ENCODE data around the gene CDK16.

The CDK16 gene

DNA sequence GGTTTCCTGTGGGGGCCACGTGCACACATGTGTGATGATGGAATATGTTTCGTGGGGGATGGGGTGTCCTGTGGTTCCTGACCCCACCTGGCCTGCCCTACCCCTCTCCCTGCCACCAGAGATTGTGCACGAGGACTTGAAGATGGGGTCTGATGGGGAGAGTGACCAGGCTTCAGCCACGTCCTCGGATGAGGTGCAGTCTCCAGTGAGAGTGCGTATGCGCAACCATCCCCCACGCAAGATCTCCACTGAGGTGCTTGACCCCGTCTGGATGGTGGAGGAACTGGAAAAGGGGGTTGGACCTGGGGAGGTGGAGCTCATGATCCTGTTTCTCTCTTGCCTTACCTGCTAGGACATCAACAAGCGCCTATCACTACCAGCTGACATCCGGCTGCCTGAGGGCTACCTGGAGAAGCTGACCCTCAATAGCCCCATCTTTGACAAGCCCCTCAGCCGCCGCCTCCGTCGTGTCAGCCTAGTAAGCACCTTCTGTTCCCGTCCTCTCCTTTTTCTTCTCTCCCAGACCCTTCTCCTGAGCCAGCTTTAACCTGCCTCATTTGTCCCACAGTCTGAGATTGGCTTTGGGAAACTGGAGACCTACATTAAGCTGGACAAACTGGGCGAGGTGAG, 5.9 kb downstream of the CDK16 start:
- TF ChIP-seq, protein P1, sequence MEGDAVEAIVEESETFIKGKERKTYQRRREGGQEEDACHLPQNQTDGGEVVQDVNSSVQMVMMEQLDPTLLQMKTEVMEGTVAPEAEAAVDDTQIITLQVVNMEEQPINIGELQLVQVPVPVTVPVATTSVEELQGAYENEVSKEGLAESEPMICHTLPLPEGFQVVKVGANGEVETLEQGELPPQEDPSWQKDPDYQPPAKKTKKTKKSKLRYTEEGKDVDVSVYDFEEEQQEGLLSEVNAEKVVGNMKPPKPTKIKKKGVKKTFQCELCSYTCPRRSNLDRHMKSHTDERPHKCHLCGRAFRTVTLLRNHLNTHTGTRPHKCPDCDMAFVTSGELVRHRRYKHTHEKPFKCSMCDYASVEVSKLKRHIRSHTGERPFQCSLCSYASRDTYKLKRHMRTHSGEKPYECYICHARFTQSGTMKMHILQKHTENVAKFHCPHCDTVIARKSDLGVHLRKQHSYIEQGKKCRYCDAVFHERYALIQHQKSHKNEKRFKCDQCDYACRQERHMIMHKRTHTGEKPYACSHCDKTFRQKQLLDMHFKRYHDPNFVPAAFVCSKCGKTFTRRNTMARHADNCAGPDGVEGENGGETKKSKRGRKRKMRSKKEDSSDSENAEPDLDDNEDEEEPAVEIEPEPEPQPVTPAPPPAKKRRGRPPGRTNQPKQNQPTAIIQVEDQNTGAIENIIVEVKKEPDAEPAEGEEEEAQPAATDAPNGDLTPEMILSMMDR (IDR thresholded peaks at IDR 0.05; ENCODE audit: unreplicated experiment in 3 of 3): no peak
- Mint-ChIP-seq H3K36me3 (ENCODE audit: low read depth) (peaks cover 67% of the 10 kb centered on the region), H3K4me1 (peaks cover 18% of the 10 kb centered on the region), H3K27ac (no peak overlapping the region), H3K4me3 (no peak overlapping the region), H3K27me3 (ENCODE audit: low read depth) (no peaks in the 10 kb centered on the region), H3K9me3 (no peaks in the 10 kb centered on the region)

DNA sequence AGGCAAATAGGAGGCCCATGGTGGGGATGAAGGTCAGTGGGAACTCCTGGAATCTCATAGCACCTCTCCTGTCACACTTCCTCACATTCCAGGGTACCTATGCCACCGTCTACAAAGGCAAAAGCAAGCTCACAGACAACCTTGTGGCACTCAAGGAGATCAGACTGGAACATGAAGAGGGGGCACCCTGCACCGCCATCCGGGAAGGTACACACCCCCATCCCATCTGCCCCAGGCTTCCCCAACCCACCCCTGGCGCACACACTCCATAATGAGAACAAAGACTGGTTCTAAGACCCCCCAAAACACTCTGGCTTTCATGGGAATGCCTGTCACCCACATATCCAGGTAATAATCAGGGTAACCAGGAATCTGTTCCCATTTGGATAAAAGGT, 6.4 kb downstream of the CDK16 start:
- Mint-ChIP-seq H3K27ac (no peak overlapping the region), H3K4me3 (no peak overlapping the region), H3K27me3 (ENCODE audit: low read depth) (no peaks in the 10 kb centered on the region), H3K9me3 (no peaks in the 10 kb centered on the region), H3K36me3 (ENCODE audit: low read depth) (peaks cover 68% of the 10 kb centered on the region), H3K4me1 (peaks cover 12% of the 10 kb centered on the region)
- TF ChIP-seq, protein P1 (IDR thresholded peaks at IDR 0.05; ENCODE audit: unreplicated experiment in 3 of 3): no peak

DNA sequence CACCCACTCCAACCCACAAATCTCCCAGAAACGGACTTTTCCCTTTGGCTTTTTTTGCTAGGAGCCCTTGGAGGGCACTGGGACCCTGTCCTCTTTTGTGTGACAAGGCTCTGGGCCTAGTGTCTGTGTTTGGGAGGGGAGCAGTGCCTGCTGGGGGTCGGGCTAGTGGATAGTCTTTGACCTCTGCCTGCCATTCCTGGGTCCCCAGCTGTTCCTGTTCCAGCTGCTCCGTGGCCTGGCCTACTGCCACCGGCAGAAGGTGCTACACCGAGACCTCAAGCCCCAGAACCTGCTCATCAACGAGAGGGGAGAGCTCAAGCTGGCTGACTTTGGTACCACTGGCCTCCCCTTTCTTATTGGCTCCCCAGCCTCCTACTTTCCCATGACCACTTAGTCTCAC, 7.6 kb downstream of the CDK16 start:
- peaks cover 64% of the 10 kb centered on the region for H3K36me3 Mint-ChIP-seq (ENCODE audit: low read depth)
- no peak overlapping the region for H3K27ac Mint-ChIP-seq
- no peaks in the 10 kb centered on the region for H3K9me3 Mint-ChIP-seq
- TF ChIP-seq, protein P1 (IDR thresholded peaks at IDR 0.05; ENCODE audit: unreplicated experiment in 3 of 3): no peak
- peaks cover under 1% of the 10 kb centered on the region for H3K4me1 Mint-ChIP-seq
- no peaks in the 10 kb centered on the region for H3K27me3 Mint-ChIP-seq (ENCODE audit: low read depth)
- no peak overlapping the region for H3K4me3 Mint-ChIP-seq

DNA sequence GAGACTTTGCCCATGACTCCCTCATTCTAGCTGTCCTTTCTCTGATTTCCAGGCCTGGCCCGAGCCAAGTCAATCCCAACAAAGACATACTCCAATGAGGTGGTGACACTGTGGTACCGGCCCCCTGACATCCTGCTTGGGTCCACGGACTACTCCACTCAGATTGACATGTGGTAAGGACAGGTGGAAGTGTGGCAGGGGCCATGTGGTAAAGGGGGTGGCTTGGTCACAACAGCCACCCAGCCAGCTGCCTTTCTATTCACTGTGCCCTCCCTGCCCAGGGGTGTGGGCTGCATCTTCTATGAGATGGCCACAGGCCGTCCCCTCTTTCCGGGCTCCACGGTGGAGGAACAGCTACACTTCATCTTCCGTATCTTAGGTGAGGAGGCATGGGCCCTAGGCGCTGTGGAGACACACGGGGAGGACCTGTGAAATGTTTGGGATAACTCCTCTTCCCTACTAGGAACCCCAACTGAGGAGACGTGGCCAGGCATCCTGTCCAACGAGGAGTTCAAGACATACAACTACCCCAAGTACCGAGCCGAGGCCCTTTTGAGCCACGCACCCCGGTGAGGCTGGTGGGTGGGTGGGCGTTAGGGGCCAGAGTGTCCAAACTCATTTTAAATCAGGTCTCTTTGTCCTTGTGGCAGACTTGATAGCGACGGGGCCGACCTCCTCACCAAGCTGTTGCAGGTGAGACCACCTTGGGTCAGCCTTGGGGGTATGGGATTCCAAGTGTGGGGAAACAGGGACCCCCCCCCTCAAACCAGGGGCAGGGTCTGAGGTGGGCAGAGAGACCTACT, 8.3 kb downstream of the CDK16 start:
- Mint-ChIP-seq H3K4me3 (no peak overlapping the region), H3K27me3 (ENCODE audit: low read depth) (no peaks in the 10 kb centered on the region), H3K9me3 (no peaks in the 10 kb centered on the region), H3K36me3 (ENCODE audit: low read depth) (peaks cover 64% of the 10 kb centered on the region), H3K27ac (no peak overlapping the region), H3K4me1 (no peaks in the 10 kb centered on the region)
- TF ChIP-seq, protein P1 (IDR thresholded peaks at IDR 0.05; ENCODE audit: unreplicated experiment in 3 of 3): no peak

DNA sequence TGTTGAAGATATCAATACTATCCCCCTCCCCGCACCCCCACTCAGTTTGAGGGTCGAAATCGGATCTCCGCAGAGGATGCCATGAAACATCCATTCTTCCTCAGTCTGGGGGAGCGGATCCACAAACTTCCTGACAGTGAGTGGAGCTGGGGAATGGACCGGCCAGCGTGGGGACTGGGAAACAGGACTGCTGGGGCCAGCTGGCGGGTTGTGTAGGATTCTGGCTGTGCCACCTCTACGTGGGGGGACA, 8.8 kb downstream of the CDK16 start:
- TF ChIP-seq, protein P1 (IDR thresholded peaks at IDR 0.05; ENCODE audit: unreplicated experiment in 3 of 3): no peak
- H3K27ac Mint-ChIP-seq: no peak overlapping the region
- H3K9me3 Mint-ChIP-seq: no peaks in the 10 kb centered on the region
- peaks cover 60% of the 10 kb centered on the region for H3K36me3 Mint-ChIP-seq (ENCODE audit: low read depth)
- no peak overlapping the region for H3K4me3 Mint-ChIP-seq
- no peaks in the 10 kb centered on the region for H3K4me1 Mint-ChIP-seq
- H3K27me3 Mint-ChIP-seq (ENCODE audit: low read depth): no peaks in the 10 kb centered on the region

All from nephron (organoid).